ENCODE results near the gene BCAS3. TPM values are rescaled to one million over a fixed set of nuclear protein-coding genes. Genes with fewer than 3 reads are reported as not detected.

Gene BCAS3
- total RNA-seq, 1 experiment from 2014 or later: 26.3 TPM

DNA sequence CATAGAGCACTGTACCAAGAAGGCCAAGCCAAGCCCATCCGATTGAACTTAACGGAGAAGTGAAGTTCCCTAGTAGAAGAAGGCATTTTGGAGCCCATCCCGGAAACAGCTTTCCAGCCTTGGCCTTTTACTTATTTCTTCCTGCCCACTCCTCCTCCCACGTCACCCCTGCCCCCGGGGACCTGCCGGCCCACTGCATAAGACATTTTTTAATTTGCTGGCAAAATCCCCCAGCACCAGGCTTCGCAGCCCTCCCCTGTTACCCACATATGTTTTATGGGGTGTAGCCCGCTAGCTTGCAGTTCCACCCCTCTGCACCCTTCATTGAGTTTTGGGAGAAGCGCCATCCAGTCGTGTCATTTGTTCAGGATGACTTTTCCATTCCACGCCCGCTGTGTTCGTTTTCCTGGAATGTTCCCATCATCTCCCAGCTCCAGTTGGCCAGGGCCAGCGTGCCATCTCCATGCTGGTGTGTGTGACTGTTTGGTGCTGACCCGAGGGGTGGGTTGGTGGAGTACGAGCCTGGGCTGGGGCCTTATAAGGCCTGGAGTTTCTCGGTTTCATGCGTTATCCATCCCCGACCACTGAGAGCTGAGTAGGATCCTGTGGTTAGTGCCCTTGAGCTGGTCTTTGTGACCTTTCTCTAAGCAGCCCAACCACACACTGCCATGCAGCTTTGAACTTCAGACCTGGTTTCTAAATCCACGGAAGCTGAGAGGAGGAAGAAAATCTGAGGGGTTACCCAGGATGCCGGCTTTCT lies 702.0 kb downstream of the BCAS3 start:
- intact Hi-C loops (cut with micrococcal nuclease): no loop called here
- CTCF ChIA-PET: no interaction called here
- POLR2A ChIA-PET: no interaction called here

More for the DNA sequence above, 702.0 kb downstream of the BCAS3 start:
- H3K4me1 ChIP-seq (ENCODE audit: control insufficient read depth in 1 of 2, insufficient read depth in 2 of 2, low read length in 2 of 2): no peaks in the 10 kb centered on the region
- H3K27me3 ChIP-seq (ENCODE audit: insufficient read depth, low read length): no peaks in the 10 kb centered on the region
- H3K4me3 ChIP-seq (replicated peaks in 1 of 2; ENCODE audit: low read depth in 1 of 2, low read length in 2 of 2): no peak overlapping the region
- no peak overlapping the region for H3K27ac ChIP-seq (ENCODE audit: low read depth, low read length)
- TF ChIP-seq SIN3A (IDR thresholded peaks at IDR 0.05; ENCODE audit: low read depth) (no peak), CEBPB (IDR thresholded peaks at IDR 0.05; ENCODE audit: low read depth) (no peak), ZFX (IDR thresholded peaks at IDR 0.05) (no peak), EGR1 (IDR thresholded peaks at IDR 0.05; ENCODE audit: low read depth) (no peak), FOSL1 (IDR thresholded peaks at IDR 0.05; ENCODE audit: low read depth) (no peak), SP1 (IDR thresholded peaks at IDR 0.05; ENCODE audit: low read depth) (no peak), ZNF274 (IDR thresholded peaks at IDR 0.05; ENCODE audit: low read depth, low read length) (no peak), YY1 (IDR thresholded peaks at IDR 0.05; ENCODE audit: extremely low read depth, insufficient replicate concordance, low read depth, low read length) (no peak), ZBTB33 (IDR thresholded peaks at IDR 0.05; ENCODE audit: extremely low read depth, insufficient replicate concordance, low read length) (no peak), JUND (IDR thresholded peaks at IDR 0.05) (no peak)
- ATAC-seq (no peak), DNase-seq (ENCODE audit: low read depth, low spot score) (no peak)
- RAD21 ChIA-PET (ENCODE audit: low non-redundant PET in 1 of 2, low total read pairs in 2 of 2, uncharacterized antibody in 2 of 2, unreplicated experiment in 2 of 2): no interaction called here
- H3K9me3 ChIP-seq (ENCODE audit: control insufficient read depth in 1 of 2, insufficient read depth in 1 of 2, low read depth in 1 of 2, low read length in 2 of 2): no peaks in the 10 kb centered on the region
- H2AFZ ChIP-seq (ENCODE audit: low read depth, low read length, poor library complexity, severe bottlenecking): no peak overlapping the region
- H3K36me3 ChIP-seq (ENCODE audit: control insufficient read depth in 1 of 2, insufficient read depth in 2 of 2, low read length in 2 of 2): no peaks in the 10 kb centered on the region
- no TSS peak for BruUV-seq (replicated peaks)
- no peak overlapping the region for H3K9ac ChIP-seq (ENCODE audit: low read length)
- H3K4me2 ChIP-seq (ENCODE audit: low read length): no peak overlapping the region
- H3K9me2 ChIP-seq (ENCODE audit: insufficient read depth): no peaks in the 10 kb centered on the region
- no peaks in the 10 kb centered on the region for H4K20me1 ChIP-seq (ENCODE audit: insufficient read depth)
- no peaks in the 10 kb centered on the region for H3K79me2 ChIP-seq (ENCODE audit: insufficient read depth, low read length)

Data from HCT116 (cell line).